Left renal pelvis (tissue), 4 donors: Measurements from ENCODE around the gene ADORA2B. TPM values are rescaled to one million over a fixed set of nuclear protein-coding genes. Genes with fewer than 3 reads are reported as not detected.

ENCODE experiments used
- DNase-seq, 4 donors: peaks; one replicate each; pipeline ENCODE4 v3.0.0-alpha.2; 2013; ENCODE audit warnings: low read depth in 4 of 4, low spot score in 3 of 4
- polyA plus RNA-seq, 4 donors: library from polyadenylated mRNA; unstranded; fragments of 120-200 nt; gene quantifications; one replicate each; pipeline ENCODE4 v1.2.1, GENCODE V29; 2013; ENCODE audit not compliant: insufficient read length in 4 of 4

The ADORA2B gene
- polyA plus RNA-seq, 4 donors: 1.1 to 7.1 (median 2.0) TPM

DNA sequence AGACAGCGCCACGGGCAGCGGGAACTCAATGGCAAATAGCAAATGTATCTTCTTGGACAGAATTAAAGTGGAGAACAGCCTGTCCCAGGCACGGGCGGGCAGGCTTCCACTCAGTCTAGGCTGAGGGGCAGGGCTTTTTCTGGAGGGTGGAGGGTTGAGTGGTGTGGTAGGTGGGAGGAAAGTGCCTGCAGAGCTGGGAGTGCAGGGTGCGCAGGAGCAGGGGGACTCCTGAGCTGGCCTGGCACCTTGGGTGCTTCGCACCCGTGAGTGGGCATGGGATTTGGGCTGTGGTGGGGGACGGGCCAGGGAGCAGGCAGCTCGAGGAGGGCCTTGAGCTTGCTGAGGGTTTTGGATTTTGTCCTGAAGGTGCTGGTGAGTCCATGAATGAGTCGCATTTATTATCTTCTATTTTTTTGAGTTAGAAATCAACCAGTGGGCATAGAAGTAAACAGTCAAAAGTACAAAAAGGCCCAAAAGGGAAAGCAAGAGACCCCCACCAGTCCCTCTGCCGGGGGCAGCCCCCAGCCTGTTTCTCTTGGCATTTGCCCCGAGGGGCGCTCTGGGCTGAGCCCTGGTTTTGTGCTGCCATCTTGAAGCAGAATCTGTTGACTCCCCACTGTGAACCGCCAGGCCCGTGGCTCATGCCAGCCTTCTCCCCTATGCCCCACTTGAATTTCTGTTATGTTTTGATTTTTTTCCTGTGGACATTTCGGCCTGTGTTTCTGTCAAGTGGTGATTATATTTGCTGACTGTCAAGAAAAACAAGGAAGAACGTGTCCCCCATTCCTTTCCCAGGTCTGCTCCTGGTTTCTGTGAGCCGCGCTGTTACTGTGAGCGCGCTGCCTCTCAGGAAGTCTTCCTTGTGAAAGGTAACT is 8.2 kb downstream of the ADORA2B start:
- DNase-seq: no peak

DNA sequence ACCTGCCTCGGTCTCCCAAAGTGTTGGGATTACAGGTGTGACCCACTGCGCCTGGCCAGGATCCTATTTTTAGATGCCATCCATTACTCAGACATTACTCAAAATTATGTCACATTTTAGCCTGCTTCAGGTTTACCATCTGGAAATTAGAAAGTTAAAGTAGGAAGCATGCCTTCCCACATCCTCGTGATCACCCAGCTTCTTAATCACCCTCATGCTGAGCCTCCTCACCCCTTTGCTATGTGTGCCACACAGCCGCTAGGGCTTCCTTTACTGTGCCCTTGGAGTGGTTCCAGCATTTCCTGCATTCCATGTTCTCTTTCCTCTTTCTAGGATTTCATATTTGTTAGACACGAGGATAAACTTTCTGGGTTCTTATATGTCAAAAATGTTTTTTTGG is 9.3 kb downstream of the ADORA2B start:
- DNase-seq: no peak

DNA sequence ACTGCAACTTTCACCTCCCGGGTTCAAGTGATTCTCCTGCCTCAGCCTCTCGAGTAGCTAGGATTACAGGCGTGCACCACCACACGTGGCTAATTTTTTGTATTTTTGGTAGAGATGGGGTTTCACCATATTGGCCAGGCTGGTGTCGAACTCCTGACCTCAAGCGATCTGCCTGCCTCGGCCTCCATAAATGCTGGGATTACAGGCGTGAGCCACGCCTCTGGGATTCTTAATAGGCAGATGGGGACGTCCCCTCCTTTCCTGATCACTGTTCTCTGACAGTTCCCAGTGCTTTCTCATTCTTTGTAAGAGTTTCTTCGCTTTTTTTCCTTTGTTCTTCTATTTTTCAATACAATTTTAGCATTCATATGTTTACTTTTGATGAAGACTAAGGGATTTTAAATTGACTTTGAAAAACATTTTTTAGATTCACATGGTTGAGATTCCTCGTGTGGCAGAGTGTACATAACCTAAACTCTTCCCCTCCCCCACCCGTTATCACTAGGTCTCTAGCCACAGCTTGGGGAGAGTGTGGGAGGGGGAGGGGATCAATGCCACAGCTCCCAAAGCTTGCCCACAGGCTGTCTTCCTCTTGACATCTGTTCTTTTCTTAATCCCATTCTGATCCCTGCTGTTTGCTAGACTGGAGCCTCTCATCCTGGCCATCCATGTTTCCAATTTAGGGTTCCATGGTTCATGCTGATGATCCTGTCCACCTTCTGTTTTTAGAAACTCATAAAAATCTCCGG is 11.0 kb downstream of the ADORA2B start:
- no peak for DNase-seq

DNA sequence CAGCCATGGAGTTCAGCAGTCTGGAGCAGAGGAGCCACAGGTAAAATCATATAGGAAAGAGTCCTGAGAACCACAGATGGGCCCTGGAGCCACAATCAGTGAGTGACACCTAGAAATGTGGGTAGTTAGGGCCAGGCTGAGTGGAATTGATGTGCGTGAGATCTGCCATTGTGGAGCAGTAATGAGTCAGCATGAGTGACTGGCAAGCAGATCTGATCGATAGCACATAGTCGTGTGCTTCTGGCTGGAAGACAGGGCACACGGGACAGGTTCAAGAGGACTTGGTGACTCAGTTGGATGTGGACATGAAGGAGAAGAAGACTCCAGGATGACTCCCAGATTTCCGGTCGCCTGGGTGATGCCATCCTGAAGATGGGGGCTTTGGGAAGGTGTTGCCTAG is 12.3 kb downstream of the ADORA2B start:
- DNase-seq: no peak

DNA sequence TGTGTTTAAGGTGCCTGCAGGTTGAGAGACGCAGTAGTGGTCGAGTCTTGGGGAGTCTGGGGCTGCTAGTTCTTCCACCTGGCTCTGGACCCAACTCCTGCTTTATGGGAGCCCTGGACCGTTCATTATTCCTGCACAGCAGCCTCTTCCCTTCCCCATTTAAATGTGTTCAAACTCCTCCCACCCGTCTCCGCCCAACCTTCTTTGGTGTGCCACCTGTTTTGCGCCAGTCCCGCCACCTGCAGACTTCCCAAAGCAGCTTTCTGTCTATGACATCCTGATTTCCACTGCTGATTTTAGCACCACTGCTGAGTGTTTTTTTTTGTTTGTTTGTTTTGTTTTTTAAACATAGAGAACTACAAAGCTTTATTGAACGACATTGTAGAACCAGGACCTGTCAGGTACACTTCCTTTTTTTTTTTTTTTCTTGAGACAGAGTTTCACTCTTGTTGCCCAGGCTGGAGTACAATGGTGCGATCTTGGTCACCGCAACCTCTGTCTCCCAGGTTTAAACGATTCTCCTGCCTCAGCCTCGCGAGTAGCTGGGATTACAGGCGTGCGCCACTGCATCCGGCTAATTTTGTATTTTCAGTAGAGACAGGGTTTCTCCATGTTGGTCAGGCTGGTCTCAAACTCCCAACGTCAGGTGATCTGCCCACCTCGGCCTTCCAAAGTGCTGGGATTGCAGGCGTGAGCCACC is 12.8 kb downstream of the ADORA2B start:
- no peak for DNase-seq

DNA sequence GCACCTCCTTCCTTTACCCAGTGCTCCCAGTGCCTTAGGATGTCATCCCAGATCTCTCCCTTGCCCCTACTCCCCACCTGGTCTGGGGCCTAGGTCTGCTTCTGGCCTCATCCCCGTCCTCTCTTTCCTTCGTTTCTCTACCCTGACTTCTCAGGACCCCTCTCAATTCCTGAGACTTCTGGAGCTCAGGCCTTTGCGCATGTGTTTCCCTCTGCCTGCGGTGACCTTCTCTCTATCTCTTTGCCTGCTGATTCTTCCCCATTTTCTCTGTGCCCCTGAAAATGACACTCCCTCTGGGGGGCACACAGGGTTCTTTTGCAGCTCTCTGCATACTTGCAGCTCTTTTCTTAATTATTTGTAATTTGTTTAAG is 13.5 kb downstream of the ADORA2B start:
- no peak for DNase-seq

DNA sequence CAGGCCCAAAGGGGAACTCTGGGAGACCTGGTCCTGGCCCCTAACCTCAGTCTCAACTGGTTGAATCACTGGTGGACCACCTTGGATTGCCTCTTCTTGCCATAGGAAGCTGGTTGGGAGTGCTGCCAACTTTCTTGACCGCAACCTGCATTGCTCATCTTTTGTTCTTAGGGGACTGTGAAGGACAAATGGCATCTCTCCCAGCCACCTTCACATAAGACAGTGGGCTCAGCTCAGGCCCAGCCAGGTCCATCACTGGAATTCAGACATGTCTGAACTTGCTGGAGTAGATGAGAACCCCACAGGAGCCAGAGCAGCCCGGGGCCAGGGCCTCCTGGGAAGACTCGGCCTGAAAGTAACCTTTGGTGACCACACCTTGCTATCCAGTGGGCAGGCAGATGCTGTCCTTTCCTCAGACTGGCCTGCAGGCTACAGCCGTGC is 18.8 kb downstream of the ADORA2B start:
- DNase-seq: no peak

DNA sequence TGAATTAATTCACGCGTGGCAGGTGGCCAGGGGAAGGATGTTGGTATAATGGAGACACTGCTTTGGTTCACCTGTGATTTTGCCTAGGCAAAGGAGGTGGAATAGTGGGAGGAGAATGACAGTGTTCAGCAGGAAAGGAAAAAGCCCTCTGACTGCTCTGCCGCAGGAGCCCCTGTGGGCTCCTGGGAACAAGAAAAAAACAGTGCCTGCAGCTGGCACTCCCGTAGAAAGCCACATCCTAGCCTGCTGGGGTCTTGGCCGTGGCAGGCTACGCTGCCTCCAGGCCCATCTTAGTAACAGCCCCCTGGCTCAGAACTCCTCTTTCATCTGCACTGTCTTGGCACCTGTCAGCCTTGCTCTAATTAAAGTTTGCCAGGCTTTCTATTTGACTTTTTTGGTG is 20.6 kb downstream of the ADORA2B start:
- no peak for DNase-seq

DNA sequence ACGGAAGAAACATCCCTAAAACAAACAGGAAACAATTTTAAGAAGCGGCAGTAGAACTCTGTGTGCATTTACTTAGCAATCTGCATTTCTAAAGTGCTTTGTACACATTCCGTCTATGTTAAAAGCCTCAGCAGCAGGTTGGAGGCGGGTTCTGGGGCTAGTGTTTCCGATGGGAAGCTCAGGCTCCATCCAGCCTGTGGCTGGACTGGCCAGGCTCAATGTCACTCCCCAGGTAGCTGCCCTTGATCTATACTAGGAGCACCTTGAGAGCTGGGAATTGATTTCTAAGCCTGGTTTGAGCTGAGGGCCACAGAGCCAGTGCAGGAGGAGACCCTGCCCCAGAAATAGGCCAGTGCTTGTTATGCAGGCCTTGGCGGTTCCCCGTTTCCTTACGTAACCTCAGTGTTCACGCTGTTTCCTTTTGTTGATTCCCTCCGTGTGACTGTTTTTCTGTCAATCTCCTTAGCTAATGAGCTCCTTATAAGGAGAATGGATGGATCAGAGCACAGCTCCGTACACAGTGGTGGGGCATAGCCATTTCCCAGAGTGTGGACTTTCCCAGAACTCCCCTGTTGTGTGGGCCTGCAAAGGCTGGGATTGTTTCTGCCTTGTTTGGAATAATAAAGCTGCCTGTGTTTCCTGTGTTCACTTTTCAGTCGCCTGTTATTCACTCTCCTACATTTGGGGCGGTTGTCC is 21.4 kb downstream of the ADORA2B start:
- no peak for DNase-seq

DNA sequence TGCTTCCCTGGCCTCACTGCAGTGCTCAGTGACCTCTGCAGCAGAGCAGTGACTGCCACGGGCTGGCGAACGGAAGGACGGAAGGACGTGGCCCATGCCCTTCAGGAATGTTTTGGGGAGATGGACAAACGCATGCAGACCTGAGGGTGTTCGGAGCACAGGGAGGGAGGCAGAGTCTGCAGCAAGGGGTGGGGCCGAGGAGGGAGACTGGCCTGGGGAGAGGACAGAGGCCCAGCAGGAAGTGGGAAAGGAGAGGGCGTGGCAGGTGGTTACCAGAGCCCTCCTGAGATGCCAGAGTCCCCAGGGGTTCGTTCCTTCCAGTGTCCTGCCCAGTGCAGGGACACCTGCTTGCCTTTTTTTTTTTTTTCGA is 21.9 kb downstream of the ADORA2B start:
- DNase-seq: no peak

DNA sequence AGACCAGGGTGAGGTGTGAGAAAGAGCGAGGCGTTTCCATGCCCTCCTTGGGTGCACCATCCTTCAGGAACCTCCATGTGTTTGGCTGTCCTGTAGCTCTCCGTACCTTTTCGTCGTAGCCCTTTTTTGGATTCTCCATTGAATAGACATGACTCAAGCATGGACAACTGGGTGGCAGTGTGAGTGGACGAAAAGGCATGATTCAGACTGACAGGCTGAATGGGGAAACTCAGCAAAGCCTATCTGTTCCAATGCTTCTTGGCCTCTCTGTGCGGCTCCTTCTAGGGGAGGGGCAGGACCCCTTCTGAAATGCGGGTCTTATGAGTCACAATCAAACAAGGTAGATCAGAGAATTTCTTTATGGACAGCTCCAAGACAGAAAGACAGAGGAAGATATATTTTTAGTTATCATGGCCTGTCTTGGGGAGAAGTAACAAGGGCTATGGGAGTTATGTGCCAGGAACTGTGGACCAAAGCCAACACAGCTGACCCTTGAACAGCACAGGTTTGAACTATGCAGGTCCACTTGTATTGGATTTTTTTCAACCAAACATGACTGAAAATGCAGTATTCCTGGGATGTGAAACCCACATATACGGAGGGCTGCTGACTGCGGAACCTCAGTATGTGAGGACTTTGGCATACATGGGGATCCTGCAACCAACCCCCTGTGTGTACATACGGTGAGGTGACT is 22.9 kb downstream of the ADORA2B start:
- no peak for DNase-seq

DNA sequence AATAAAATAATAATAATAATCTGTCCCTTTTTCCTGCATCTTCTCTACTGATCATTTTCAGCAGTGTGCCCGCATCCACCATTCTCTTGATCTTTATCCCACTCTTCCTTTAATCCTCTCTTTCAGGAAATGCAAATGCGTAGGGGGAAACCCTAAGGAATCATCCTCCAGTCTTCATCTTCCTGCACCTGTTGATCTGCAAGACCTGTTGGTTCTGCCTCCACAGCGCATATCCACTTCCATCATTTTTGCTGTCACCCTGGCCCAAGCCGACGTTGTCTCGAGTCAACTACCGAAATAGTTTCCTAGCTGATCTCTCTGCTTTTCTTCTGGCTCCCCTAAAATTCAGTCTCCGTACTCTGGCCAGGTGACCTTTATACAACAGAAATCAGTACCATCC is 24.5 kb downstream of the ADORA2B start:
- no peak for DNase-seq

DNA sequence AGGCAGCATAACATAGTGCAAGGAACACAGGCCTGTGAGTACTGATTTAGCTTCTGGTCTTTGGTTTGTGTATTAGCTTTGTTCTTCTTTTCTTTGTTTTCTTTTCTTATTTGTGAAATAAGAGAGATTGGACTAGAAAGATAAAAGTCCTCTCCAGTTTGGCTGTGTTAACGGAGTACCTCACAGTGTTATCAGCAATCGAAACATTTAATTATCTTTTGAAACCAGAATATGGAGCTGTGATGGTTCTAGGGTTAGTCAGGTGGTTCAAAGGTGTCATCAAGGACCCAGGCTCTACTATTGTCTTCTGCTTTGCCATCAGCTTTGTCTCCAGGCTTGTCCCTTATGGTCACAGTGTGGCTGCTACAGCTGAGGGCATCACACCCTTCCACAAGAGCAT is 25.6 kb downstream of the ADORA2B start:
- no peak for DNase-seq

DNA sequence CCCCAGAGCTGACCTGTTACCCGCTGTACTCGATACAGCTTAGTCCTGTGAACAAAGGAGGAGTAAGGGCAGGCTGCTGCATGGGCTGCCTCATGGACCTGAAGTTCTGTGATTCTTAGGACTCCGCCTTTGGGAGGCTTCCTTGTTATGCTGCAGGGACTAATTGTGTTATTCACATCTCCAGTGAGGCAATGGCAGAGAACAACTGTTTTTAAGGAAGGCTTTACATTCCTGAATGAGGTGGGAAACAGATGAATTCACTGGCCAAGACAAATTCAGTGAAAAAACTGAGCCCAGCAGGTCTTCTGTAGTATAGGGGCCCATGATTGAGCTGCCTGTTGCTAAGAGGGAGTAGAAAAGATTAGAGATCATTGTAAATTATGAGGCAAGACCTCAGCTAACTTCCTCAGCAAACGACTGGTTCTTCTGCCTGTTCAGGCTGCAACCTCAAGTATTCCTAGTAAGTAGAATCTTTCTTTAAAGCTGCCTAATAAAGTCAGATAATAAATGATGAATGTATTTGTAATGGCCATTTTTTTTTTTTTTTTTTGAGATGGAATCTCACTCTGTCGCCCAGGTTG is 26.3 kb downstream of the ADORA2B start:
- no peak for DNase-seq

DNA sequence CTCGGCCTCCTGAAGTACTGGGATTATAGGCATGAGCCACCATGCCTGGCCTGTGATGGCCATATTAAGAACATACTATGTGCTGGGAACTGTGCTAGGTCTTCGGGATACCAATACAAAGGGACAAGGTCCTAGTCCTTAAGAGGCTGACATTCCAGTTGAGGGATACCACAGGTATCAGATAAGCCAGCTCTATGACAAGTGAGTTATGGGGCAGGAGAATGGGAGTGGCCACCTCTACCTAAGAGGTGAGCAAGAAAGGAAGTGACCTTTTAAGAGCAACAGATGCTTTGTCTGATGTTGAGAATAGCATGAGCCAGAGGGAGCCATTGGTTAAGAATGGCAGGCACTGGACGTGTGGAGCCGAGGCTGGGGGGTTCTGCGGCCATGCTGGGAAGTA is 27.0 kb downstream of the ADORA2B start:
- DNase-seq: no peak

DNA sequence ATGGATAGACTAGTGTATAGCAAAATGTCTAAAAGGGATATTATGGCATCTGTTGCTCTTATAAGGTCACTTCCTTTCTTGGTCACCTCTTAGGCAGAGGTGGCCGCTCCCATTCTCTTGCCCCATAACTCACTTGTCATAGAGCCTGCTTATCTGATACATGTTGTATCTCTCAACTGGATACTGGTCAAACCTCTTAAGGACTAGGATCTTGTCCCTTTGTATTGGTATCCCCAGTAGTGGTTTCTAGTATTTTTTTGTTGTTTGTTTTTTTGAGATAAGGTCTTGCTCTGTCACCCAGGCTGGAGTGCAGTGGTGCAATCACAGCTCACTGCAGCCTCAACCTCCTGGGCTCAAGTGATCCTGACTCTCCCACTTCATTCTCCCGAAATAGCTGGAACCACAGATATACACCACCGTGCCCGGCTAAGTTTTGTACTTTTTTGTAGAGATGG is 27.6 kb downstream of the ADORA2B start:
- no peak for DNase-seq

DNA sequence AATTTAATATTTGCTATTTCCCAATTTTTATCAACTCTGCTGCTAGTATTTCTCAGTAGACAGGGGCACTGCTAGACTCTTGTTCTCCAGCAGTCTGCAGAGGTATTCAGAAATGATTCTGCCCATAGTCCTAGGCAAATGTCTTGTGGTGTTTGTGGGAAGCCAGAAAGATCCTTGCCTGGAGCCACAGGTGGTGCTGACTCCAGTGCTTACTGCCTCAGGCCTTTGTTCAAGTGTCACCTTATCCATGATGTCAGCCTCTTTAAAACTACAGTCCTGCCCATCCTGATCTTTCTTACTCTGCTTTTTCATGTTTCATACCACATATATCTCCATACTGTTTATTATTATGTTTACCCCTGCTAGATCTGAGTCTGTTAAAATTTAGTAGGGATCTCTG is 28.1 kb downstream of the ADORA2B start:
- no peak for DNase-seq

DNA sequence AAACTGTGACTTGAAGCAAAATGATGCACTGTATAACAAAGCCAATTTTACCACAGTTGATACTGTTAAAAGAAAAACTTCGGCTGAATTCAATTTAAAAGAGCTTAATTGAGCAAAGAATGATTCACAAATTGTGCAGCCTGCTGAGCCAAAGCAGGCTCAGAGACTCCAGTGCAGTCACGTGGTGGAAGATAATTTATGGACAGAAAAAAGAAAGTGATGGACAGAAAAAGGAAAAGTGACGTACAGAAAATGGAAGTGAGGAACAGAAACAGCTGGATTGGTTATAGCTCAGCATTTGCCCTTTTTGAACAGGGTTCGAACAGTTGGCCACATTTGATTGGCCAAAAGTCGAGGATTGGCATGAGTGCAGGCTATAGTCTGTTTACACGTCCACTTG is 28.9 kb downstream of the ADORA2B start:
- no peak for DNase-seq

DNA sequence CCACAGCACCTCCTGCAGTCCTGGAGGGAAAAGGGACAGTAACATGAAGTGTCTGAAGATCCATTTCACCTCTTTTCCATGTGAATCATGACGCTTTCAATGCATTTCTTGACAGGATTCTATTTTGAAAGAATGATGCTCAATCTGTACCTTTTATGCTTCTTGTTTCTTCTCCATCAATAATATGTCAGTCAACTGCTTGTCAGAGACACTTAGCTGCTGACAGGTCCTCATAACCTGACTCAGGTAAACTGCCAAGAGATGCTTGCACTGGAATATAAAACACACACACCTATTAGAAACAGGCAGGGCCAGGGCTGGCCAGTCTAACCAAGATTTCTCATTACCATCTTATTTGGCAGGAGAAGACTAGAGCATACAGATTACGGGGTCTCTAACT is 33.0 kb downstream of the ADORA2B start:
- no peak for DNase-seq

DNA sequence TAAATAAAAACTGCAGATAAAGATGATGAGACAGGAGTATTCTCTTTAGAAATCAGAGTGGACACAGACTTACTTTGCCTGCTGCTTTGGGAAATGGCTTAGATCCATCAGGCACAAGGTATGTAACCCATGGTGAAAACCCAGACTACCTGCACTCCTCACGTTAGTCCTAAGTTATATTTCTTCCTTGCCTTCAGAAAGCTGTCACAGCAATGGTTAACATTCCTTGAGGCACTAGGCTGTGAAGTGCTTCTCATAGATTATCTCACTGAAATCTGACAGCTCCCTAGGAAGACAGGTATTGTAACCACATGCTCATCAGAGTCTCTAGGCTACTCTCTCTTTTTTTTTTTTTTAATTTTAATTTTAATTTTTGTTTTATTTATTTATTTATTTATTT is 33.7 kb downstream of the ADORA2B start:
- DNase-seq: no peak
